GM20000 (cell line): ENCODE results near the gene PPP1R3D.
A peak's percentile ranks its signal among the peaks of the same experiment; 100 is the strongest.
"Not testable (repeated sequence)": the region's sequence is repeated elsewhere in the genome, so short reads cannot be mapped to it uniquely, and the experiment has no call there.

Source experiments
- DNase-seq: peaks from one replicate; pipeline ENCODE4 v3.0.0; 2012; ENCODE audit warnings: low spot score
- CTCF ChIP-seq: IDR thresholded peaks from 2 replicates; pipeline ENCODE4 v1.5.1; 2012; ENCODE audit warnings: mild to moderate bottlenecking, control low read depth; ENCODE audit errors: extremely low read depth, missing control alignments

PPP1R3D gene

GRCh38 chr20:59958626-59959025, 18.5 kb upstream of the PPP1R3D start:
- no peak for TF ChIP-seq CTCF

DNA sequence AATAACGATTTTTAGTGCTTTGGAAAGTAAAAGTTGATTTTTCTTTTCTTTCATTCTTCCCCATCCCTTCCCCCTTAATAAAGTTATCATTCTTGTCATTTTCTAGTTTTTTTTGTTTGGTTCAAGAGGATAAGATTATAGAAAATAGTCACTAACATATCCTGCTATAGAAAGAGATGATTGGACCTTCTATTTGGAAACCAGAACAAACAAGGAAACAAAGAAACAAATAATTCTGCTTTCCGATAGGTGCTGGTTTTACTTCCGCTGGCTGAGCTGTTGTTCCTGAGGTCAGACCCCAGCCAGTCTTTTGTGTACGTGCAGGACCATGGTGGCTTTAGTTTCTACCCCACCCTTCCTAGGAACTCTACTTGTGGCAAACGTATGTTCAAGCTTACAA, 18.0 kb upstream of the PPP1R3D start, which contains the start of gene CDH26:
Gene CDH26 (plus strand): TSS at position 301 of the 400 bp plus-strand sequence. CDS start 304 bp downstream, outside the sequence.
- no peak for TF ChIP-seq CTCF
- no peak for DNase-seq

More at GRCh38 chr20:59958626-59959025, 18.5 kb upstream of the PPP1R3D start:
- no peak for DNase-seq

DNA sequence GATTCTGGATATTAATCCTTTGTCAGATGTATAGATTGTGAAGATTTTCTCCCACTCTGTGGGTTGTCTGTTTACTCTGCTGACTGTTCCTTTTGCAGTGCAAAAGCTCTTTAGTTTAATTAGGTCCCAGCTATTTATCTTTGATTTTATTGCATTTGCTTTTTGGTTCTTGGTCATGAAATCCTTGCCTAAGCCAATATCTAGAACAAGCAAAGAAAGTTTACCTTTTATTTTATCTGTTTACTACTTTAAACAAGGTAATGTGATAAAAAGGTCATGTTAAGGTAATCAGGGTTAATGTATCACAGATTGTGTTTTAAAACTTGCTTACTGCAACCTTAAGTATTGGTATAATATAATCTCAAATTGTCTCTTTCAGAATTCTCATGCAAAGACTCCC, 17.5 kb upstream of the PPP1R3D start:
- DNase-seq = not testable (repeated sequence)

- no peak for DNase-seq
- TF ChIP-seq CTCF = no peak
Observed at GRCh38 chr20:59955131-59955796, 15.2 kb upstream of the PPP1R3D start.

DNA sequence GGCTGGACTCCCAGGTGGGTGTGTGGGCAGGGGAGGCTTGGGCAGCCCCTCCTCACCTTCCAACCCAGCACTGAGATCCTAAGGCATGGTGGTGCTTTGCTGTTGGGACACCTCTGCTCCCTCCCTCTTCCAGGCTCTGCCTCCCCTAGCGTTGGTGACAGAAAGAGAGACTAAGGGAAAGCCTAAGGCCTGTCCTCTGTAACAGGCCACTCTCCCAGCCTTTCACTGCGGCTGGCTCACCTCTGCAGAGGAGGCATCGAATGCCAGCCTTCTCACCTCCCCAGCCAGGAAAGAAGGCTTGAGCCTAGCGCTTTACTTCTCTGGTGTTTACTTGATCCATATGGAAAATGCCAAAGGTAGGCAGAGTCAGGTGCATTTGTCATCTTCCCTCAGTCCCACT, 14.6 kb upstream of the PPP1R3D start:
- DNase-seq = no peak
- TF ChIP-seq CTCF = no peak

DNA sequence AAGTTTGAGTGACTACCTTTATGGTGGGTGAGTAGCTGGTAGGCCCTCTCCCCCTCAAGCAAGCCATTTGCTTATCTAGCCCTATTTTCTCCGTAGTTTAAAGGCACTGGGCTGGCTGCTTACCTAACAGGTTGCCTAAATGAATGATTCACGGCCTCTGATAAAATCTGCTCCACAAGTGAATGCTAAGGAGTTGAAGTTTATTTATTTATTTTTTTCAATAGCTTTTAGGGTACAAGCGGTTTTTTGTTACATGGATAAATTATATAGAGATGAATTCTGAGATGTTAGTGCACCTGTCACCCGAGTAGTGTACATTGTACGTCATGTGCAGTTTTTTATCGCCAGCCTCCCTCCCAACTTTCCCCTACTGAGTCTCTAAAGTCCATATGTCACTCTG, 9.8 kb upstream of the PPP1R3D start:
- DNase-seq = no peak
- TF ChIP-seq CTCF = no peak

DNA sequence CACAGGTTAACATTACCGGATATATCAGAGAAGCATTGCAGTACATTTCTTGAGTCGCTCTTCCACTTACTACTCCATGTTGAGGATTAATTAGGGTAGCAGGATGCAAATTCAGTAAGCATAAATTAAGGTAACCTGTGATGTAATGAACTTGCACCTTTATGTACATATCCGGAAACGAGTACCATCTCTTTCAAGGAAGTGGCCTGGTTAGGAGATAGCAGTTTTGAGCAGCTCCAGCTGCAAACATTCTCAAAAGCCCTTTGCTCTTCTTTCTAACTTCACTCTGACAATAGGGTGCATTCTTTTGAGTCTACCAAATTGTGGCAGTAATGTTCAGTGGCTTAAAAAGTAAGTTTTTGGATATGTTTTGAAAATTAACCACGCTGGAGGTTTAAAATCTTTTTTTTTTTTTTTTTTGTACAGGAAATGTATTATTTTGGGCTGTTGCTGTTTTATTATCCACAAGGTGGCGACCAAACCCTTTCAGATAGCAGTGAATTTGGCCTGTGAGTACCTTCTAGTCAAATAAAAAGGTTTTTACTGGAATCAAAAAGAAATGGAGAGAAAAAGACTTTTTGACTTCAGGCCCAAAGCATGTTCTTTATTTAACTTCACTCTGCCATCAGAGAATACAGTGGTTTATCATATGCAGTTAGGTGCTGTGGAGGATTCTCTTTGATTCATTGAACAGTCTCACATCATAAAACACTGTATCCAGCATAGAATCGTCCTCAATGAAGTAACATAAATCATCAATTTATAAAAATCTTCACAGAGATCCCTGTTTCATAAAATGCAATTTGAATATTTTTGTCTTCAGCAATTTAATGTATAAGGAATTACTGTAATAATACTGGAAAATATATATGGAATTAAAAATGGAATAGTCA, 9.0 kb upstream of the PPP1R3D start:
- no peak for DNase-seq

More for the DNA sequence above, 9.0 kb upstream of the PPP1R3D start:
- peak; percentile 58 for TF ChIP-seq CTCF
